AG04449 (cell line): Measurements from ENCODE around the gene NRL.

Experiments
- CTCF ChIA-PET: fragments of 350-600 bp; formaldehyde crosslinking; extraction: SDS; loops from one replicate; lab custom pipeline; 2021; ENCODE audit warnings: antibody characterized with exemption; lab: Yijun Ruan, JAX
- POLR2A ChIA-PET: fragments of 400-600, 350-600 bp; formaldehyde crosslinking; extraction: SDS; loops from one replicate; lab custom pipeline; 2020; ENCODE audit warnings: antibody characterized with exemption, inconsistent platforms; lab: Yijun Ruan, JAX
- DNase-seq: peaks from one replicate; pipeline ENCODE4 v3.0.0-alpha.2; 2010; ENCODE audit warnings: low read depth, low spot score
- H3K4me3 ChIP-seq: 2 replicates; pipeline ENCODE4 v1.5.1; 2011; ENCODE audit warnings: low read depth, mild to moderate bottlenecking, control low read depth, low read length
- CTCF ChIP-seq: IDR thresholded peaks from one replicate; pipeline ENCODE4 v1.5.1; 2011; ENCODE audit warnings: mild to moderate bottlenecking, moderate library complexity, low read length, control low read depth, inconsistent platforms; ENCODE audit not compliant: insufficient read depth; ENCODE audit errors: missing control alignments

NRL gene

GRCh38 chr14:24081739-24082211, 33.0 kb downstream of the NRL start:
- CTCF ChIA-PET = interaction anchor here (1.3 to 6.5 kb wide), 7 partner anchors 9 to 215 kb away, joined by 3 to 121 read pairs (median 23); partner anchors contain the start of genes IRF9 and PCK2
- H3K4me3 ChIP-seq = no peak overlapping the region; the same call in 1 of the 2 replicates
- POLR2A ChIA-PET = interaction anchor here (2.2 kb wide), 1 partner anchor 12 kb away, joined by 8 read pairs; the partner anchor contains the start of gene PCK2

GRCh38 chr14:24080888-24081738, 33.6 kb downstream of the NRL start:
- peak overlapping the region; percentile 55 for H3K4me3 ChIP-seq
- ChIA-PET POLR2A (interaction anchor here (1.2 to 2.2 kb wide), 2 partner anchors 9 to 13 kb away, joined by 3 to 8 read pairs; partner anchors contain the start of gene PCK2), CTCF (interaction anchor here (0.9 to 6.5 kb wide), 9 partner anchors 8 to 252 kb away, joined by 3 to 121 read pairs (median 6); partner anchors contain the start of genes IRF9 and PCK2)
- no peak for TF ChIP-seq CTCF
- no peak for DNase-seq

More at GRCh38 chr14:24081739-24082211, 33.0 kb downstream of the NRL start:
- no peak for TF ChIP-seq CTCF
- DNase-seq = no peak

GRCh38 chr14:24080142-24080530, 34.6 kb downstream of the NRL start:
- no peak overlapping the region for H3K4me3 ChIP-seq
- no peak for DNase-seq
- CTCF ChIA-PET = interaction anchor here (0.9 to 6.5 kb wide), 8 partner anchors 9 to 253 kb away, joined by 3 to 121 read pairs (median 14); partner anchors contain the start of gene PCK2
- TF ChIP-seq CTCF = no peak
- POLR2A ChIA-PET = interaction anchor here (1.2 kb wide), 1 partner anchor 10 kb away, joined by 3 read pairs; no protein-coding TSS in a partner anchor

- ChIA-PET POLR2A (interaction anchor here (0.6 to 1.2 kb wide), 2 partner anchors 11 to 14 kb away, joined by 3 read pairs; partner anchors contain the start of gene PCK2), CTCF (interaction anchor here (1.0 to 6.5 kb wide), 7 partner anchors 9 to 254 kb away, joined by 3 to 121 read pairs (median 23); partner anchors contain the start of gene PCK2)
- no peak overlapping the region for H3K4me3 ChIP-seq
- no peak for TF ChIP-seq CTCF
- DNase-seq = no peak
Observed at GRCh38 chr14:24079491-24080141, 35.1 kb downstream of the NRL start.

- no peak for DNase-seq
- CTCF ChIA-PET = interaction anchor here (6.5 kb wide), 1 partner anchor 14 kb away, joined by 121 read pairs; the partner anchor contains the start of gene PCK2
- H3K4me3 ChIP-seq = no peak overlapping the region
- POLR2A ChIA-PET = no interaction called here
- no peak for TF ChIP-seq CTCF
Observed at GRCh38 chr14:24078146-24078545, 36.6 kb downstream of the NRL start.
